ENCODE data around the gene MGRN1. TPM values are rescaled to one million over a fixed set of nuclear protein-coding genes. Genes with fewer than 3 reads are reported as not detected.

The MGRN1 gene
- total RNA-seq, 4 donors from 2014 or later, result 30.8 to 58.2 (median 44.8) TPM

DNA sequence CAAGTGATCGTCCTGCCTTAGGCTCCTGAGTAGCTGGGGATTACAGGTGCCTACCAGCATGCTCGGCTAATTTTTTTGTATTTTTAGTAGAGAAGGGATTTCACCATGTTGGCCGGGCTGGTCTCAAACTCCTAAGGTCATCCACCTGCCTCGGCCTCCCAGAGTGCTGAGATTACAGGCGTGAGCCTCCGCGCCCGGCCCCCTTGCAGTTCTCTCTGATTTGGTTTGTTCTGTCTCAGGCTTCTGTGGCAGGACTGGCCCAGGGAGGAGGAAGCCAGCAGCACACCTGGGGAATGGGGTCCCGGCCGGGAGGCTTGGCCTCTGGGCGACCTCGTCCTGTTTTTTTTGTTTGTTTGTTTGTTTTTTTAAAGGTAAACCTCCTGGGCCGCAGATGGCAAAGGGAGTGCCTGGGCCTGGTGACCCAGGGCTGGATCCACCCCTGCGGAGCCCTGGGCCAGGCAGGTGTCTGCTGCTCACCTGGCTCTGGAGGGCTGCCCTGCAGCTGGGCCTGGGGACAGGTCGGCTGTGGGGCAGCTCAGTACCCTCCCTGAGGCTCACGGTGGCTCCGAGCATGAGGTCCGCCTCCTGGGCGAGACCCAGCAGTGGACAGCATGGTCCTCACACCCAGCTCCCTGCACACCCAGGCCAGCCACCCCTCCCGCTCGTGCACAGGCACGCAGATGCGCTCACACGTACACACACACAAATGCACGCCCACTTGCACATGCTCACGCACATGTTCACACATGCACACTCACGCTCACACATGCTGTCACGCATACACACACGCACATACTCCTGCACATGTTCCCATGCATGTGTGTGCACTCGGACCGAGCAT lies 65.5 kb downstream of the MGRN1 start:
- H3K4me1 ChIP-seq, result peaks cover 21% of the 10 kb centered on the region
- no peaks in the 10 kb centered on the region for H3K9me3 ChIP-seq
- no peaks in the 10 kb centered on the region for H3K27me3 ChIP-seq
- no peak for TF ChIP-seq POLR2AphosphoS5 (IDR thresholded peaks at IDR 0.05)
- no peak for TF ChIP-seq POLR2A (IDR thresholded peaks at IDR 0.05)
- TF ChIP-seq, protein P1, sequence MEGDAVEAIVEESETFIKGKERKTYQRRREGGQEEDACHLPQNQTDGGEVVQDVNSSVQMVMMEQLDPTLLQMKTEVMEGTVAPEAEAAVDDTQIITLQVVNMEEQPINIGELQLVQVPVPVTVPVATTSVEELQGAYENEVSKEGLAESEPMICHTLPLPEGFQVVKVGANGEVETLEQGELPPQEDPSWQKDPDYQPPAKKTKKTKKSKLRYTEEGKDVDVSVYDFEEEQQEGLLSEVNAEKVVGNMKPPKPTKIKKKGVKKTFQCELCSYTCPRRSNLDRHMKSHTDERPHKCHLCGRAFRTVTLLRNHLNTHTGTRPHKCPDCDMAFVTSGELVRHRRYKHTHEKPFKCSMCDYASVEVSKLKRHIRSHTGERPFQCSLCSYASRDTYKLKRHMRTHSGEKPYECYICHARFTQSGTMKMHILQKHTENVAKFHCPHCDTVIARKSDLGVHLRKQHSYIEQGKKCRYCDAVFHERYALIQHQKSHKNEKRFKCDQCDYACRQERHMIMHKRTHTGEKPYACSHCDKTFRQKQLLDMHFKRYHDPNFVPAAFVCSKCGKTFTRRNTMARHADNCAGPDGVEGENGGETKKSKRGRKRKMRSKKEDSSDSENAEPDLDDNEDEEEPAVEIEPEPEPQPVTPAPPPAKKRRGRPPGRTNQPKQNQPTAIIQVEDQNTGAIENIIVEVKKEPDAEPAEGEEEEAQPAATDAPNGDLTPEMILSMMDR (IDR thresholded peaks at IDR 0.05), result no peak
- TF ChIP-seq EP300 (IDR thresholded peaks at IDR 0.05), result no peak
- no peak overlapping the region for H3K4me3 ChIP-seq
- peak in 1 of 2 donors; percentile 59 for DNase-seq (ENCODE audit: low spot score in 2 of 2)
- 85% methylated on average over 26 of the region's 31 CpGs for WGBS
- peaks cover 42% of the 10 kb centered on the region for H3K36me3 ChIP-seq
- H3K27ac ChIP-seq, result no peak overlapping the region

DNA sequence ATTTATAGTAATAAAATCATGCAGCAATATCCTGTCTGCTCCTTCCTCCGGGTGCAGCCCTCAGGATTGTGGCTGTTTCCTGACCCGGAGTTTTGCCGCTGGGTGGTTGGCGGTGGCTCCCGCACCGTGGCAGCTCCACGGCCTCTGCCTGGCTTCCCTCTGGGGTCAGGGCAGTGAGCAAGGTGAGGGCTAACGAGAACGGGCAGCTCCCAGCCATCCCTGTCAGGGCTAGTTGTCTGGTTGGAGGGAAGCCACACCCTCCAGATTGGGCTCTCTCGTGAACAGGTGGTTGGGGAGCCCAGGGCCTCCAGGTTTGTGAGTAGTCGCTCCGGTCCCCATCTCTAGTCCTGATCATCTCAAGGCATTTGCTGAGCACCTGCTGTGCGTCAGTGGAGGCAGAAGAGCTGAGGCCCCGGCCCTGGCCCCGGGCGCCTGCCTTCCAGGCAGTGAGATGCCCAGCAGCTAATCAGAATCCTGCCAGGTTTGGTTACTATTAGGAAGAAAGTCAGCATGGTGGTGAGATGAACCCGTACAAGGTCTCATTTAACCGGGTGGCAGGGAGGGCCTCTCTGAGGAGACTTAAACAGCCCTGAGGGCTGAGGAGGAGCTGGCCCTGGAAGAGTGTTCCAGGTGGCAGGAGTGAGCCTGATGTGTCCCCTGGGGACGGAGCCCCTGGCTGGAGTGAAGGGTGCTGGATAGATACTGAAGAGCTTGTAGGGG lies 66.5 kb downstream of the MGRN1 start:
- H3K36me3 ChIP-seq, result peaks cover 33% of the 10 kb centered on the region
- H3K27ac ChIP-seq, result no peak overlapping the region
- TF ChIP-seq POLR2A (IDR thresholded peaks at IDR 0.05), result no peak
- TF ChIP-seq POLR2AphosphoS5 (IDR thresholded peaks at IDR 0.05), result no peak
- TF ChIP-seq EP300 (IDR thresholded peaks at IDR 0.05), result no peak
- TF ChIP-seq, protein P1 (IDR thresholded peaks at IDR 0.05), result no peak
- WGBS, result 55% methylated on average over 8 of the region's 19 CpGs
- peak in 1 of 2 donors; percentile 59 for DNase-seq (ENCODE audit: low spot score in 2 of 2)
- peaks cover 28% of the 10 kb centered on the region for H3K4me1 ChIP-seq
- H3K27me3 ChIP-seq, result no peaks in the 10 kb centered on the region
- no peaks in the 10 kb centered on the region for H3K9me3 ChIP-seq
- H3K4me3 ChIP-seq, result no peak overlapping the region

DNA sequence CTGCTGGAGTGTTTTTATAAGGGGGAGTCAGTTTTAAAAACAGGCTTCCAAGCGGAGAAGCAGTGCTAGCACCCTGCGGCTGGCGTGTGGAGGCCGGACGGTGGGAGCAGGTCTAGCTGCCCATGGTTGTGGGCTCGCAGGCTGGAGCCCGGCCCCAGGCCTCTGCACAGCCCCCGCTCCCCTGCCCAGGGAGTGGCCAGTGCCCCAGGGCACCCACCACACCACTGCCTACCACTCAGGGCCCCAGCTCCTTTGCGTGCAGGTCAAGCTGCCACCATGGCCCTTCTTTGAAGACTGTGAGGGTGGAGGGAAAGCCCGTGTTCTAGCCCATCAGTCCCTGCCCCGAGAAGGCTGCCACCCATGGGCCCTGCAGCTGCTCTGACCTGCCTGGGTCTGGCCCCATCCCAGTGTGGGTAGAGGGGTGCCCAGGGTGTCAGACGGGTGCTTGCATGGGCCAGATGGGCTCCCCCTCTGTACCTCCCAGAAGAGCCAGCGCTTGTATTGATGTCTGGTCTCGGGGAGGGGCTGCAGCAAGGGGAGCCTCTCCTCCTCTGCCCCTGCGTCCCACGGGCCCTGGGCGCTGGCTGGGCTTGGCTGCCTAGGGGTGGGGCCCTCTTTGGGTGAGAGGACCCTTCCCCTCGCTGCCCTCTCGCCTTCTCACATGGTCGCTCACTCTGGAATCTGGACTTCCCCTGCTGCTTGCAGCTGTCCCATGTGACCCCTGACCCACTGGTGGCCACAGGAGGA lies 67.2 kb downstream of the MGRN1 start:
- Histone ChIP-seq H3K4me1 (peaks cover 28% of the 10 kb centered on the region), H3K36me3 (peaks cover 33% of the 10 kb centered on the region), H3K9me3 (no peaks in the 10 kb centered on the region), H3K4me3 (no peak overlapping the region), H3K27me3 (no peaks in the 10 kb centered on the region), H3K27ac (no peak overlapping the region)
- TF ChIP-seq, protein P1 (IDR thresholded peaks at IDR 0.05), result no peak
- TF ChIP-seq EP300 (IDR thresholded peaks at IDR 0.05) (no peak), POLR2AphosphoS5 (IDR thresholded peaks at IDR 0.05) (no peak), POLR2A (IDR thresholded peaks at IDR 0.05) (no peak)
- peak in 1 of 2 donors; percentile 63 for DNase-seq (ENCODE audit: low spot score in 2 of 2)
- WGBS, result 83% methylated on average over 9 of the region's 20 CpGs

DNA sequence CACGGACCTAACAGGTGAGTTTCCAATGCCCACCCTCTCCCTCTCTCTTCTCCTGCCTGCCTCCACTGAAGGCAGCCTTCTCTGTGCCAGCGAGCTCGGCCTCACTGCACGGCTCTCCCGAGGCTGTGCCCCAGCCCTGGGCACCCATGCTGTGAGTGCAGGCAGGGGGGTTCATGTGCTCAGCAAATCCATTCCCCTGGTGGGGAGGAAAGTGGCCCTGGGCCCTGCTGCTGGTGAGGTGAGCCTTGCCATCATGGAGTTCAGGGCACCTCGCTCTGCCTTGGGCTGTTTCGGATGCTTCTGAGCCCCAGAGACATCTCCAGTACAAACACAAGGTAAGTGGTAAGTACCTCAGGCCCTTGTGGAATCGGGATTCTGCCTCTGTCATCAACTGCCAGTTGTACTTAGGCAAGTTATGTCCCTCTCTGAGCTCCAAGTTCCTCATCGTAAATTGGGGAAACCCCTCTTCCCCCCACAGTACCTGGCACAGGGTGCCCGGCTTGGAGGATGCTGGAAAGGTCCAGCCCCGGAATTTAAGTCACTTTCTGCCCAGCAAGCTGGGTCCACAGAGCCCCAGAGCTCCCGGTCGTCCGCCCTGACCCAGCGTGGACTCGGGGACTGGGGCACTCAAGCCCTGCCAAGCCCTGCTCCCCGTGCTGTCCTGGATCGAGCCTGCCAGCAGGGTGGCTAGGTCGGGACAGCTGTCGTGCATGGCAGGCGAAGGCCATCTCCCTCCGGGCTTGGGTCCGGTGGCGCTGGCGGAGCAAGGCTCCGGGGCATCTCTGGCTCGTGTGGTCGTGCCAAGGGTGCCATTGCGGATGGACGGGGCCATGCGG lies 68.1 kb downstream of the MGRN1 start:
- Histone ChIP-seq H3K27ac (peak overlapping the region; percentile 48), H3K9me3 (no peaks in the 10 kb centered on the region), H3K4me3 (peak overlapping the region; percentile 70), H3K27me3 (no peaks in the 10 kb centered on the region), H3K4me1 (peaks cover 28% of the 10 kb centered on the region), H3K36me3 (peaks cover 33% of the 10 kb centered on the region)
- peak in 1 of 2 donors; percentile 82 for DNase-seq (ENCODE audit: low spot score in 2 of 2)
- 21% methylated on average over 20 of the region's 31 CpGs for WGBS
- TF ChIP-seq, protein P1 (IDR thresholded peaks at IDR 0.05), result no peak
- TF ChIP-seq EP300 (IDR thresholded peaks at IDR 0.05), result no peak
- TF ChIP-seq POLR2AphosphoS5 (IDR thresholded peaks at IDR 0.05), result no peak
- no peak for TF ChIP-seq POLR2A (IDR thresholded peaks at IDR 0.05)
